Measurements from ENCODE around the gene HNF1A. TPM values are rescaled to one million over a fixed set of nuclear protein-coding genes. Genes with fewer than 3 reads are reported as not detected.

The HNF1A gene
- total RNA-seq, 6 experiments from 2014 or later = not detected

DNA sequence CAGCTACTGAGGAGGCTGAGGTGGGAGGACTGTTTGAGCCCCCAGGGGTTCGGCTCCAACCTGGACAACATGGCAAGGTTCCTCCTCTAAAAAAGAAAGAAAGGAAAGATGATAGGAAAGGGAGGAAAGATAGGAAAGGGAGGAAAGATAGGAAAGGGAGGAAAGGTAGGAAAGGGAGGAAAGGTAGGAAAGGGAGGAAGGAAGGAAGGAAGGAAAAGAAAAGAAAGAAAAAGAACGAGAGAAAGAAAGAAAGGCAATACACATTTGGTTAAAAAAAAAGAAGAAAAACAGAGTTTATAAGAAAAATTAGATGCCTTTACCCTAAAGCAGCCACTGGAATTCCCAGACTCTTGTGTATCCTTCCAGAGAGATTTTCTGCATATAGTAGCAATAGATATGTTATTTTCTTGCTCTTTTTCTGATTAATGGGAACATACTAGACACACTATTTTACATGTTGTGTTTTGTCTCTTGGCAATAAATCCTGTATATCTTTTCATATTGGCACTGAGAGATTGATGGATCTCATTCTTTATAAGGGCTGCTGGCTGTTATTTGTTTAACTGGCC, 12.2 kb downstream of the HNF1A start:
- H3K4me3 Mint-ChIP-seq = no peak overlapping the region
- no peaks in the 10 kb centered on the region for H3K4me1 Mint-ChIP-seq (ENCODE audit: low read depth)
- no peaks in the 10 kb centered on the region for H3K9me3 Mint-ChIP-seq
- H3K27ac Mint-ChIP-seq = no peak overlapping the region
- DNase-seq = no peak
- TF ChIP-seq, protein P1, sequence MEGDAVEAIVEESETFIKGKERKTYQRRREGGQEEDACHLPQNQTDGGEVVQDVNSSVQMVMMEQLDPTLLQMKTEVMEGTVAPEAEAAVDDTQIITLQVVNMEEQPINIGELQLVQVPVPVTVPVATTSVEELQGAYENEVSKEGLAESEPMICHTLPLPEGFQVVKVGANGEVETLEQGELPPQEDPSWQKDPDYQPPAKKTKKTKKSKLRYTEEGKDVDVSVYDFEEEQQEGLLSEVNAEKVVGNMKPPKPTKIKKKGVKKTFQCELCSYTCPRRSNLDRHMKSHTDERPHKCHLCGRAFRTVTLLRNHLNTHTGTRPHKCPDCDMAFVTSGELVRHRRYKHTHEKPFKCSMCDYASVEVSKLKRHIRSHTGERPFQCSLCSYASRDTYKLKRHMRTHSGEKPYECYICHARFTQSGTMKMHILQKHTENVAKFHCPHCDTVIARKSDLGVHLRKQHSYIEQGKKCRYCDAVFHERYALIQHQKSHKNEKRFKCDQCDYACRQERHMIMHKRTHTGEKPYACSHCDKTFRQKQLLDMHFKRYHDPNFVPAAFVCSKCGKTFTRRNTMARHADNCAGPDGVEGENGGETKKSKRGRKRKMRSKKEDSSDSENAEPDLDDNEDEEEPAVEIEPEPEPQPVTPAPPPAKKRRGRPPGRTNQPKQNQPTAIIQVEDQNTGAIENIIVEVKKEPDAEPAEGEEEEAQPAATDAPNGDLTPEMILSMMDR (IDR thresholded peaks at IDR 0.05) = no peak
- peaks cover 36% of the 10 kb centered on the region for H3K27me3 Mint-ChIP-seq (ENCODE audit: insufficient read depth)
- no peaks in the 10 kb centered on the region for H3K36me3 Mint-ChIP-seq (ENCODE audit: low read depth)

DNA sequence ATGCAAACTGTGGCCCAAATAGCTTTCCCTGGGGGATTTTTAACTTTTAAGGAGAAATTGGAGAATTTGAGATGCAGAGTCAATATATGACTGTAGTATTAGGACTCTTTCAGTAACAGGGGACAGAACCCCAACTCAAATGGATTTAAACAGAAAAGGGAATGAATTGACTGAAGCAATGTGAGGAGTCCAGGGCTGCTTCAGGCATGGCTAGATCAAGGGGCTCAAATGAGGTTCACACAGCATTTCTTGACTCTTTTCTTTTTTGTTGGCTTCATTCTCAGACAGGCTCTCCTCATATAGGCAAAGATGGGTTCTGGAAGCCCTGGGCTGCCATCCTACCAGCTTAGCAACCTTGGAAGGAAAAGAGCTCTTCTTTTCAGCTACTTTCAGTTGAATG, 13.6 kb downstream of the HNF1A start:
- H3K4me3 Mint-ChIP-seq = no peak overlapping the region
- H3K9me3 Mint-ChIP-seq = no peaks in the 10 kb centered on the region
- no peaks in the 10 kb centered on the region for H3K36me3 Mint-ChIP-seq (ENCODE audit: low read depth)
- no peak for DNase-seq
- H3K27ac Mint-ChIP-seq = no peak overlapping the region
- peaks cover 43% of the 10 kb centered on the region for H3K27me3 Mint-ChIP-seq (ENCODE audit: insufficient read depth)
- no peaks in the 10 kb centered on the region for H3K4me1 Mint-ChIP-seq (ENCODE audit: low read depth)
- TF ChIP-seq, protein P1 (IDR thresholded peaks at IDR 0.05) = no peak

DNA sequence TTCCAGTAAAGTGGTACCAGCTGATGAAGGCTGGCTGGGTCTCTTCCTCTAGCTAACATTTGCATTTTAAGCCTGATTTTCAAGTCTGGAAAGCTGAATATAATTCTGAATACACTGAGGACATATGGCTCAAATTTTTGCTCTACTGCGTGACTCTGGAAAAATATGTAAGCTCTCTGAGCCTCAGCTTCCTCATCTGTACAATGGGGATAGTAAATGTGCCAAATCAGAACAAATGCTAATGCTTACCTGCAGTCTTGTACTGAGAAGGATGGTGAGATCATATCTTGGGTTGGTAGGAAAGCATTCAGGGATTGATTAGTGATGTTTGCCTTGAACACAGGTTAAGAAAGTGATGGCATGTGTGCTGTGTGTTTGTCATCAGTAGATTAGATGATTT, 14.6 kb downstream of the HNF1A start:
- no peak for DNase-seq
- TF ChIP-seq, protein P1 (IDR thresholded peaks at IDR 0.05) = no peak
- Mint-ChIP-seq H3K27ac (no peak overlapping the region), H3K4me1 (ENCODE audit: low read depth) (no peaks in the 10 kb centered on the region), H3K36me3 (ENCODE audit: low read depth) (no peaks in the 10 kb centered on the region), H3K9me3 (no peaks in the 10 kb centered on the region), H3K4me3 (no peak overlapping the region), H3K27me3 (ENCODE audit: insufficient read depth) (peaks cover 43% of the 10 kb centered on the region)

DNA sequence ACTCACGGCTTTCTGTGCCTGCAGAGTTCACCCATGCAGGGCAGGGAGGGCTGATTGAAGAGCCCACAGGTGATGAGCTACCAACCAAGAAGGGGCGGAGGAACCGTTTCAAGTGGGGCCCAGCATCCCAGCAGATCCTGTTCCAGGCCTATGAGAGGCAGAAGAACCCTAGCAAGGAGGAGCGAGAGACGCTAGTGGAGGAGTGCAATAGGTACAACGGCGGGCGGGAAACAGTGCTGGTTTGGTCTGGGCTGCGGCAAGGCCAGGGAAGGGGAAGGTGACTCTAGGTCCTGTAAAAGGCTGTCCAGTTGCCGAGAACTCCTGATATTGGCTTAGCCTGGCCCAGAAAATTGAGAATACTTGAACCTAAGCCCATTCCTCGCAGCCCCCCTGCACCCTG, 15.2 kb downstream of the HNF1A start:
- peaks cover 42% of the 10 kb centered on the region for H3K27me3 Mint-ChIP-seq (ENCODE audit: insufficient read depth)
- H3K9me3 Mint-ChIP-seq = no peaks in the 10 kb centered on the region
- DNase-seq = no peak
- H3K4me3 Mint-ChIP-seq = no peak overlapping the region
- TF ChIP-seq, protein P1 (IDR thresholded peaks at IDR 0.05) = no peak
- H3K27ac Mint-ChIP-seq = no peak overlapping the region
- no peaks in the 10 kb centered on the region for H3K4me1 Mint-ChIP-seq (ENCODE audit: low read depth)
- no peaks in the 10 kb centered on the region for H3K36me3 Mint-ChIP-seq (ENCODE audit: low read depth)

DNA sequence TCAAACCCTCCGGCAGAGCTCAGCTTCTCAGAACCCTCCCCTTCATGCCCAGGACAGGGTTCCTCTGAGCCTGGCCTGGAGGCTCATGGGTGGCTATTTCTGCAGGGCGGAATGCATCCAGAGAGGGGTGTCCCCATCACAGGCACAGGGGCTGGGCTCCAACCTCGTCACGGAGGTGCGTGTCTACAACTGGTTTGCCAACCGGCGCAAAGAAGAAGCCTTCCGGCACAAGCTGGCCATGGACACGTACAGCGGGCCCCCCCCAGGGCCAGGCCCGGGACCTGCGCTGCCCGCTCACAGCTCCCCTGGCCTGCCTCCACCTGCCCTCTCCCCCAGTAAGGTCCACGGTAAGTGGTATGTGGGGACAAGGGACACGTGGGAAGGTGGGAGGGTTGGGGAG, 15.7 kb downstream of the HNF1A start:
- H3K4me1 Mint-ChIP-seq (ENCODE audit: low read depth) = no peaks in the 10 kb centered on the region
- TF ChIP-seq, protein P1 (IDR thresholded peaks at IDR 0.05) = no peak
- H3K27ac Mint-ChIP-seq = no peak overlapping the region
- H3K9me3 Mint-ChIP-seq = no peaks in the 10 kb centered on the region
- no peak overlapping the region for H3K4me3 Mint-ChIP-seq
- H3K27me3 Mint-ChIP-seq (ENCODE audit: insufficient read depth) = peaks cover 41% of the 10 kb centered on the region
- no peak for DNase-seq
- no peaks in the 10 kb centered on the region for H3K36me3 Mint-ChIP-seq (ENCODE audit: low read depth)

All from HFFc6 (cell line).